HG03432 (cell line): ENCODE measurements around the gene ASNSD1.
"Not testable (repeated sequence)": the region's sequence is repeated elsewhere in the genome, so short reads cannot be mapped to it uniquely, and the experiment has no call there.

Experiments used
- ATAC-seq: cut with Tn5 transposase; IDR thresholded peaks from one replicate; pipeline ENCODE4 v1.9.1; 2021; ENCODE audit warnings: mild to moderate bottlenecking, moderate library complexity; ENCODE audit not compliant: unreplicated experiment

ASNSD1 gene

DNA sequence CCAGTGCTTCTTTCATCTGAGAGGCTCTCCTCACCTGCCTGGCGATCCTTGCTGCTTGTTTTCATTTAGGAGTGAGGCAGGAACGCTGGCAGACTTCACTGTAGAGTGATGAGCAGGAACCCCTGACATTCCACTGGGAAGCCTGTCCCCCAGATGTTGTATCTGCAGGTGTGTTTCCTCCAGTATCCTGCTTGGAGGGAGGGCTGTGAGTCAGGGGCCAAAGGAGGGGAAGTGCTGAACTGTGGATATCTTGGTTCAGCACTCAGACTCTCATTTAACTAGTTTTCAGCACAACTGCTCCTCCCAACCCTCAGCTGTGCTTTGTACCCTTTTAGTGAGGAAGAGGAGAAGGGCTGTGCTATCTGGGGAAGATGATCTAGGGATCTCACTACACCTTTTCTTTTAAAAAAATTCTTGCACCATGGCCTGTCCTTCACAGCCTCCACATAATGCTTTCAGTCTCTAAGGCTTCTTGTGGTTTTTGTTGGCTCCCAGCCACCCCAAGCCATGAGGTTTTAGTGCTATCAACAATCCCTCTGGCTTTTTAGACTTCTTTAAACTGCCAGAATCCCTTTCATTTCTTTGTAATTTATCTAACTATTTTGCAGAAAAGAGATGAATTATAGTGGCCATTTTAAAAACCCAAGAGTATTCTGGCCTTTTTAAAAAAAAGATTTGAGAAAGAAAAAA is 24.4 kb downstream of the ASNSD1 start:
- peak; percentile 67 for ATAC-seq

- ATAC-seq: not testable (repeated sequence)
Observed at GRCh38 chr2:189687796-189688195, 26.5 kb downstream of the ASNSD1 start.

DNA sequence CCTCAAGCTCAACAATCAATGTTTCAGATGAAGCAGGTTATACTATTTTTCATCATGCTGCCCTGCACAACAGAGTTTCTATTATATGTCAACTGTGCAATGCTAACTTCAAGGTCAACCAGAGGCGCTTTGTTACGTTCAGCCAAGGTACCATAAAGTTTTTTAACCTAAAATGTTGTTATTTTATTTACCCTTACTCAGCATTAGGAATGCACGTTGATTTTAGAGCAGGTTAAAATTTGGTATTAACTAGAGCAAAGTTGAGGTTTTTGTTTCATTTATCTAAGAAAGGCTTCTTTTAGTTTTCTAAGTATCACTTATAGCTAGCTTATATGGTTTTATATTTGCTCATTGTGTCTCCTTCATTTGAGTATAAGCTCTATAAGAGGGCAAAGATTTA is 35.0 kb downstream of the ASNSD1 start:
- no peak for ATAC-seq

- peak; percentile 70 for ATAC-seq
Observed at GRCh38 chr2:189698020-189698887, 37.0 kb downstream of the ASNSD1 start.

DNA sequence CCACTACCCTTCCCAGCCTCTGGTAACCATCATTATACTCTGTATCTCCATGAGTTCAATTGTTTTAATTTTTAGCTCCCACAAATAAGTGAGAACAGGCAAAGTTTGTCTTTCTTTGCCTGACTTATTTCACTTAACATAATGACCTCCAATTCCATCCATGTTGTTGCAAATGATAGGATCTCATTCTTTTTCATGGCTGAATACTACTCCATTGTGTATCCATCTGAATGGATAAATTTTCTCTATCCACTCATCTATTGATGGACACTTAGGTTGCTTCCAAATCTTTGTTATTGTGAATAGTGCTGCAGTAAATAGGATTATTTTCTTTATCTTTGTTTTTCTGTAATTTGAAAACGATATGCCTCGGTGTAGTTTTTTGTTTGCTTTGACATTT is 39.4 kb downstream of the ASNSD1 start:
- no peak for ATAC-seq

GRCh38 chr2:189702071-189702470 is 40.8 kb downstream of the ASNSD1 start:
- ATAC-seq: no peak

DNA sequence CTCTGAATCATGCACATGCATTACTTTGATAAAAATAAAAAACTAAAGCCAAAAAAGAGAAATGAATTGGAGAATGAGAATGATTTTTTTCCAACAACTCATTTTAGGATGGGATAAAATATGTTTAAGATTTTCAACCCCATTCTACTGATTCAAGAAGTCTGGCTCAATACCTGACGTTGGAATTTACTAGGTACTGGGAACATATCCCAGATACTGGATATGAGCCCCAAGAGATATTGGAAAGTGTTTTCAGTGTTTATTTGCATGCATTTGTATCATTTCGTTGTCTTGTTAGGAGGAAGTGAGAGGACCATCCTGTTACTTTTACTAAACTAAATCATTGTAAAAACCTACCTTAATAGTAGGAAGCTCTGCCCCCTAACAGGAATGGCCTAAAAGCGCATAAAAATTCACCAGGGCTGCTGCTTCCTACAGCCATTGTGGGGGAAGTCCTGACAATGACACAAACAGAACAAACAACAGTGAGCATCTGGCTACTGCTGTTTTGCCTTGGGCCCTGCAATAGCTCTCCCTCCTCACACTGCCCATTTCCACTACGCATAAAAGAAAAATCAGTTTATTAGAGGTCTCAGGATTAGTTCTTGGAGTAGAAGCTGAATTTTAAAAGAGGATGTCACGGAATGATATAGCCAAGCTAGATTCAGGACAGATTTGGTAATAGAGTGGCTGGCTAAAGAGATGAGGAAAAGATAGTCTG is 48.4 kb downstream of the ASNSD1 start:
- ATAC-seq: no peak

DNA sequence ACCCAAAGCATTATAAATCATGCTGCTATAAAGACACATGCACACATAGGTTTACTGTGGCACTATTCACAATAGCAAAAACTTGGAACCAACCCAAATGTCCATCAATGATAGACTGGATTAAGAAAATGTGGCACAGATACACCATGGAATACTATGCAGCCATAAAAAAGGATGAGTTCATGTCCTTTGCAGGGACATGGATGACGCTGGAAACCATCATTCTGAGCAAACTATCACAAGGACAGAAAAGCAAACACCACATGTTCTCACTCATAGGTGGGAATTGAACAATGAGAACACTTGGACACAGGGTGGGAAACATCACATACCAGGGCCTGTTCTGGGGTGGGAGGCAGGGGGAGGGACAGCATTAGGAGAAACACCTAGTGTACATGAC is 56.3 kb downstream of the ASNSD1 start:
- ATAC-seq: not testable (repeated sequence)

DNA sequence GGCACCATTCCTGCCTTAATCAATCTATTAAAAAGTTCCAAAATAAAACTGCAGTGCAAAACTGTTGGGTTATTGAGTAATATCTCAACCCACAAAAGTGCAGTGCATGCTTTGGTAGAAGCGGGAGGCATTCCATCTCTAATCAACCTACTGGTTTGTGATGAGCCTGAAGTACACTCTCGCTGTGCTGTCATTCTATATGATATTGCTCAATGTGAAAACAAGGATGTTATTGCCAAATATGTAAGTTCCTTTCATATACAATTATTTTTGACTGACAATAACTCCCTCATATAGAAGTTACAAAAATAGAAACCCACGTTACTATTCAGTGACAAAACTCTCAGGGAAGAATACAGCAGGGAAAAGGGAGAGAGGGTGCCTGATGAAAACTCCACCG is 58.3 kb downstream of the ASNSD1 start:
- ATAC-seq: no peak
